Heart left ventricle (tissue), 16 donors: ENCODE results near the gene GSK3A. TPM values are rescaled to one million over a fixed set of nuclear protein-coding genes. Genes with fewer than 3 reads are reported as not detected.
"Not testable (repeated sequence)": the region's sequence is repeated elsewhere in the genome, so short reads cannot be mapped to it uniquely, and the experiment has no call there.

ENCODE experiments used
- ATAC-seq, 4 donors: fragments of 200-7000 bp; cut with Tn5 transposase; one replicate each; pipeline ENCODE4 v1.9.1; 2020 to 2022; ENCODE audit warnings: moderate library complexity in 4 of 4, mild to moderate bottlenecking in 3 of 4, moderate number of reproducible peaks in 1 of 4
- DNase-seq, 5 donors: peaks; one replicate each; pipeline ENCODE4 v3.0.0-alpha.2; 2020
- H3K27ac ChIP-seq, 12 donors: fragments of 200-600 bp; sonication (generic) in 4 of 12; one replicate each; pipeline versions ENCODE4 v1.5.0 to v1.8.0; 2016 to 2022; ENCODE audit warnings: mild to moderate bottlenecking in 2 of 12
- H3K27me3 ChIP-seq, 9 donors: fragments of 200-600 bp; sonication (generic) in 2 of 9; one replicate each; pipeline versions ENCODE4 v1.5.1 to v1.8.0; 2016 to 2022; ENCODE audit warnings: mild to moderate bottlenecking in 3 of 9
- H3K36me3 ChIP-seq, 9 donors: fragments of 200-600 bp; sonication (generic) in 2 of 9; one replicate each; pipeline versions ENCODE4 v1.5.0 to v1.8.0; 2018 to 2022; ENCODE audit warnings: mild to moderate bottlenecking in 2 of 9
- H3K4me1 ChIP-seq, 12 donors: fragments of 200-600 bp; sonication (generic) in 4 of 12; one replicate each; pipeline versions ENCODE4 v1.5.0 to v1.8.0; 2016 to 2022; ENCODE audit warnings: mild to moderate bottlenecking in 3 of 12
- H3K4me3 ChIP-seq, 12 donors: fragments of 200-600 bp; sonication (generic) in 4 of 12; one replicate each; pipeline versions ENCODE4 v1.5.0 to v1.8.0; 2017 to 2022; ENCODE audit warnings: mild to moderate bottlenecking in 9 of 12, moderate library complexity in 4 of 12
- H3K9me3 ChIP-seq, 12 donors: fragments of 200-600 bp; sonication (generic) in 4 of 12; one replicate each; pipeline versions ENCODE4 v1.5.0 to v1.8.0; 2016 to 2022; ENCODE audit warnings: mild to moderate bottlenecking in 1 of 12
- CTCF ChIP-seq, 12 donors: fragments of 200-600 bp; sonication (generic) in 4 of 12; IDR thresholded peaks; one replicate each; pipeline versions ENCODE4 v1.5.0 to v1.8.0; 2018 to 2022; ENCODE audit warnings: antibody characterized with exemption in 12 of 12, mild to moderate bottlenecking in 5 of 12
- POLR2A ChIP-seq, 2 donors: fragments of 450-650 bp; IDR thresholded peaks; one replicate each; pipeline ENCODE4 v1.6.1; 2017; ENCODE audit warnings: antibody characterized with exemption in 2 of 2, mild to moderate bottlenecking in 2 of 2, moderate library complexity in 2 of 2
- WGBS, 4 donors: extraction: QIAGEN DNeasy Blood & Tissue Kit in 2 of 4; methylation state at CpG; one replicate each; pipeline versions ENCODE4 v1.1.5 to v1.1.7; 2013 to 2018; 5-methylcytosine and 5-hydroxymethylcytosine counted together
- intact Hi-C, 10 donors: fragments of 100-400 bp; cut with DNase I; formaldehyde crosslinking; loops; one replicate each; pipeline versions ENCODE4 v1.11.1 to v1.14.2; 2022
- polyA plus RNA-seq, 2 donors: library from polyadenylated mRNA; stranded (reverse); fragments of 200-250 nt; gene quantifications; one replicate each; pipeline ENCODE4 v1.2.3, GENCODE V29; 2013
- total RNA-seq, 9 donors: library from RNA; depleted of rRNA in 2 of 9; stranded (reverse); fragments of >200 nt in 2 of 9; fragmentation: NEBNext Ultra II Directional in 3 of 9; extraction: Animal tissue kit (Norgen Biotek cat#: 25700) in 3 of 9; gene quantifications; one replicate each; pipeline versions ENCODE4 v1.1.0 to v1.2.4, GENCODE V29; 2016 to 2023
- donor health status: ischemic (EF 13 %, LVEDD 7.1; RV severe dilation, severe dysfunction).
- donor health status: healthy with polysubstance abuse.
- donor health status: DM: no; HTN: yes; CAD: no.
- donor health status: DM: no; HTN: no; CAD: no.
- donor health status: ischemic (EF 25% LVEDD 6.9; RV normal size, moderate dysfunction).
- donor health status: ischemic (EF 25% LVEDD 5.7; RV mildly dilated, moderate dysfunction).
- donor health status: healthy.
- donor health status: DM: yes; HTN: yes; CAD: no.
- donor health status: ischemic (EF 35%, LVEDD 5.7; RV mildly dilated, moderate dysfunction).
- donor health status: nonischemic (EF 11% LVEDD 7.7; RV severe dilation, severe dysfunction).
- donor health status: DM: yes; HTN: yes; CAD: no.
- donor health status: PGD.
- donor health status: ischemic (EF 29% LVEDD 5.4; RV normal size, mild dysfunction).
- donor health status: nonischemic (EF 23%, LVEDD 6.1; RV moderate dilation, normal function).

GSK3A gene
- total and polyA plus RNA-seq, 11 donors, result 22.5 to 76.5 (median 38.8) TPM

- peak in 2 of 5 donors; percentile 35 to 55 for DNase-seq
- Histone ChIP-seq H3K36me3 (peaks cover 0 to 12% (median 7%) of the 10 kb centered on the region in 9 donors), H3K27ac (peak overlapping the region; percentile 19 to 100 (median 97)), H3K9me3 (no peaks in the 10 kb centered on the region), H3K4me1 (peaks cover 8 to 33% (median 29%) of the 10 kb centered on the region in 12 donors), H3K27me3 (no peaks in the 10 kb centered on the region), H3K4me3 (peak overlapping the region in 11 of 12 donors; percentile 33 to 81 (median 69))
- no peak for ATAC-seq
- intact Hi-C loops, result loop anchor here in 4 of 10 donors (1.0 to 2.0 kb wide), 4 partner anchors 12 to 25 kb away; partner anchors contain the start of genes ERF (in 4 of the 4) and GSK3A (in 1 of the 4)
- 6 to 8% (median 7%) methylated on average over 12 to 13 of the region's 13 CpGs for WGBS, 4 donors
- TF ChIP-seq POLR2A (IDR thresholded peaks at IDR 0.05) (no peak), CTCF (IDR thresholded peaks at IDR 0.05) (no peak)
Observed at GRCh38 chr19:42267644-42268141, 25.3 kb upstream of the GSK3A start.

- intact Hi-C loops, H3K9me3 ChIP-seq, H3K4me3 ChIP-seq, H3K27me3 ChIP-seq, DNase-seq, H3K36me3 ChIP-seq, ATAC-seq: not testable (repeated sequence)
- peaks cover 8 to 30% (median 28%) of the 10 kb centered on the region in 12 donors for H3K4me1 ChIP-seq
- 93 to 95% (median 94%) methylated on average over 24 to 25 of the region's 25 CpGs for WGBS, 4 donors
- peak overlapping the region in 5 of 12 donors; percentile 93 to 99 (median 96) for H3K27ac ChIP-seq
Observed at GRCh38 chr19:42266928-42267603, 24.7 kb upstream of the GSK3A start.

- peak in 1 of 5 donors; percentile 7 for DNase-seq
- H3K9me3 ChIP-seq, H3K36me3 ChIP-seq, ATAC-seq, H3K27me3 ChIP-seq, H3K27ac ChIP-seq, intact Hi-C loops, H3K4me3 ChIP-seq: not testable (repeated sequence)
- peaks cover 7 to 23% (median 20%) of the 10 kb centered on the region in 12 donors for H3K4me1 ChIP-seq
- WGBS, 4 donors, result 92 to 96% (median 94%) methylated on average over 4 of the region's 4 CpGs
Observed at GRCh38 chr19:42266105-42266504, 23.7 kb upstream of the GSK3A start.

GRCh38 chr19:42261763-42262162 lies 19.4 kb upstream of the GSK3A start:
- DNase-seq (no peak), ATAC-seq (no peak)
- no peaks in the 10 kb centered on the region for H3K36me3 ChIP-seq
- intact Hi-C loops, result no loop called here
- peaks cover 0 to 6% (median 3%) of the 10 kb centered on the region in 12 donors for H3K4me1 ChIP-seq
- no peak for TF ChIP-seq POLR2A (IDR thresholded peaks at IDR 0.05)
- no peaks in the 10 kb centered on the region for H3K27me3 ChIP-seq
- 88 to 98% (median 92%) methylated on average over 3 of the region's 3 CpGs for WGBS, 4 donors
- no peak overlapping the region for H3K4me3 ChIP-seq
- H3K27ac ChIP-seq, result no peak overlapping the region
- no peaks in the 10 kb centered on the region for H3K9me3 ChIP-seq

GRCh38 chr19:42257842-42258241 lies 15.4 kb upstream of the GSK3A start:
- WGBS, 4 donors, result 89 to 94% (median 92%) methylated on average over 3 of the region's 3 CpGs
- H3K27me3 ChIP-seq, ATAC-seq, intact Hi-C loops, DNase-seq, H3K27ac ChIP-seq, H3K9me3 ChIP-seq, H3K36me3 ChIP-seq, H3K4me3 ChIP-seq: not testable (repeated sequence)
- H3K4me1 ChIP-seq, result peaks cover 0 to 26% (median 13%) of the 10 kb centered on the region in 12 donors
